ENCODE results near the gene C22orf31.
A peak's percentile ranks its signal among the peaks of the same experiment; 100 is the strongest.

Gene C22orf31

DNA sequence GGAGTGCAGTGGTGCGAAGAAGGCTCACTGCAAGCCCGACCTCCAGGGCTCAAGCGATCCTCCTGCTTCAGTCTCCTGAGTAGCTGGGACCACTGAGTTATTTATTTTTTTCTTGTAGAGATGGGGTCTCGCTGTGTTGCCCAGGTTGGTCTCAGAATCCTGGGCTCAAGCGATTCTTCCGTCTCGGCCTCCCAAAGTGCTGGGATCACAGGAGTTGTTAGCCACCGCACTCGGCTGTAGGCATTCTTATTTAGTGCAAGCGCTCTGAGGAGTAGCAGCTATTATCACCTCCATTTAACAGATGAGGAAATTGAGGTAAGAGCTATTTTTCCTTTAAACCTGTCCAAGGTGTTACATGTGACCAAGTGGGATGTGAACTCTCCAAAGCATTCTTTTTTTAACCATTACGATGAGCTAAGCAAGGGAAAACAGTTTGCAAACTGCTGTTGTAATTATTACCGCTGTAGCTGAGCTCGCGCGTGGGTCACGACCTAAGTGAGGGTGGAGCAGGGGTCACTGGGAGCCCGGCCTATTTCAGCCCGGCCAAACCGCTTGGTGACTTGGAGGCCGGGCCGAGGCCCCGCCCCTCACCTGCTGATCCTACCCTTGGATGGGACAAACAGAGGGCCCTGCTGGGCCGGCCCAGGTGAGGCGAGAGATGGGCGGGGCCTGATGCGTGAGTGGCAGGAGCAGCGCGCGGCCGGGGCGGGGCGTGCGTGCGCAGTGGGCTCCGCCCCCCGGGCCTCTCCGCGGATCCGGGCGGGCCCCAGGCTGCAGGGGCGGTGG is 10.8 kb upstream of the C22orf31 start:
- peak; percentile 94 for DNase-seq (ENCODE audit: low read depth, low spot score)
- Histone ChIP-seq H3K27me3 (ENCODE audit: control insufficient read depth, insufficient read depth, low read length) (peaks cover 8% of the 10 kb centered on the region; the same call in 1 of the 2 replicates), H3K4me1 (ENCODE audit: control insufficient read depth, insufficient read depth, low read length) (no peaks in the 10 kb centered on the region; the same call in 1 of the 2 replicates), H3K27ac (ENCODE audit: low read length) (no peak overlapping the region), H3K36me3 (ENCODE audit: control insufficient read depth, insufficient read depth, low read length) (no peaks in the 10 kb centered on the region), H3K9me3 (ENCODE audit: control insufficient read depth, insufficient read depth, low read length) (no peaks in the 10 kb centered on the region), H3K4me3 (ENCODE audit: low read length) (no peak overlapping the region; the same call in 1 of the 2 replicates)
- no CpG with 5 or more reads among the region's 41 CpGs for WGBS (ENCODE audit: insufficient coverage, insufficient read length)

DNA sequence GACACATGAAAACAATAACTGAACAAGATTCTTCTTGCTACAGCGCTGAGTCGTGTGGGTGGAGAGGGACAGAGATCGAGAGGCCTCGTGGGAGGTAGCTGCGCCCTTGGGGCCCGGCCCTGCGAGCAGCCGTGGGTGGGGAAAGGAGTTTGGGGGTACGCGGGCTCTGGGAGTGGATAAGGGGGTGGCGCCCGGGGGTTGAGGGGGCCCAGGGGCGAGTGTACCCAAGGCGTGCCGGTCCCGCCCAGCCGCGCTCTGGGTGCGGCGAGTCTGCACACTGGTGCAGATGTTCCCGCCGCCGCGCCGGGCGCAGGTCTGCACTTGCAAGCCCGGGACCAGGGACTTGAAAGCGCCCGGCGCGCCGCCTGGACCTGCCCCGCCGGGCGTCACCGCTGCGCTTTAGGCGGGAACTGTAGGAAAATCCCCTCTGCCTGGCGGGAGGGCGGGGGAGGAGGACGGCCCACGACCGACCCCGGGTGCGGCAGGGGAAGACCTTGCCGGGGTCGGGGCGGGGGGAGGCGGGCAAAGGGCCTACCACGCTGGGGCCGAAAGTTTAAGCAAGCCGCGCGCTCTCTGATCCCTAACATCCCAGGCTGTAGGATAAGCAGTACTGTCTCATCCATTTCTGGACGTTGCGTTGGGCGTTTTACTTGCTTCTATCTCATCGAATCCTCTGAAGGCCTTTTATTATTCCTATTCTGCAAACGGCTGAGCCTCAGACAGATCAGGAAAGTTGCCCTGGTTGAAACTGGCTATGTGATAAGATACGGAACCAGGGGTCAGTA is 9.8 kb upstream of the C22orf31 start:
- Histone ChIP-seq H3K27ac (ENCODE audit: low read length) (no peak overlapping the region), H3K27me3 (ENCODE audit: control insufficient read depth, insufficient read depth, low read length) (peaks cover 8% of the 10 kb centered on the region; the same call in 1 of the 2 replicates), H3K36me3 (ENCODE audit: control insufficient read depth, insufficient read depth, low read length) (no peaks in the 10 kb centered on the region), H3K4me1 (ENCODE audit: control insufficient read depth, insufficient read depth, low read length) (no peaks in the 10 kb centered on the region; the same call in 1 of the 2 replicates), H3K9me3 (ENCODE audit: control insufficient read depth, insufficient read depth, low read length) (no peaks in the 10 kb centered on the region), H3K4me3 (ENCODE audit: low read length) (peak overlapping the region; percentile 16; the same call in 1 of the 2 replicates)
- DNase-seq (ENCODE audit: low read depth, low spot score) = no peak
- no CpG with 5 or more reads among the region's 60 CpGs for WGBS (ENCODE audit: insufficient coverage, insufficient read length)

DNA sequence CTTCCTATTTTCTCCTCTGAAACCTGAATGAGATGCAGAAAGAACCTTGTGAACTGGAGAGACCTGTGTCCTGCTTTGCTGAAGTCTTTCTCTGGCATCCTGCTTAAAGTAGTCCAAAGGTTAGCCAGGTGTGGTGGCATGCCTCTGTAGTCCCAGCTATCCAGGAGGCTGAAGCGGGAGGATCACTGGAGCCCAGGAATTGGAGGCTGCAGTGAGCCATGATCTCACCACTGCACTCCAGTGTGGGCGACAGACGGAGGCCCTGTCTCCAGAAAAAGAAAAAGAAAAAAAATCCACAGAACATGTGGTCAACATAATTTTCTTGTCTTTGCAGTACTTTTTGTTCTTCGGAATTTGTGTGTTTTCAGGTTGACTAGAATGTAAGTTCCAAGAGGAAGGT is 8.9 kb upstream of the C22orf31 start:
- H3K4me1 ChIP-seq (ENCODE audit: control insufficient read depth, insufficient read depth, low read length) = no peaks in the 10 kb centered on the region; the same call in 1 of the 2 replicates
- H3K27ac ChIP-seq (ENCODE audit: low read length) = no peak overlapping the region
- H3K36me3 ChIP-seq (ENCODE audit: control insufficient read depth, insufficient read depth, low read length) = no peaks in the 10 kb centered on the region
- H3K9me3 ChIP-seq (ENCODE audit: control insufficient read depth, insufficient read depth, low read length) = no peaks in the 10 kb centered on the region
- no peak overlapping the region for H3K4me3 ChIP-seq (ENCODE audit: low read length)
- H3K27me3 ChIP-seq (ENCODE audit: control insufficient read depth, insufficient read depth, low read length) = peaks cover 8% of the 10 kb centered on the region; the same call in 1 of the 2 replicates
- WGBS (ENCODE audit: insufficient coverage, insufficient read length) = no CpG with 5 or more reads among the region's 4 CpGs
- no peak for DNase-seq (ENCODE audit: low read depth, low spot score)

DNA sequence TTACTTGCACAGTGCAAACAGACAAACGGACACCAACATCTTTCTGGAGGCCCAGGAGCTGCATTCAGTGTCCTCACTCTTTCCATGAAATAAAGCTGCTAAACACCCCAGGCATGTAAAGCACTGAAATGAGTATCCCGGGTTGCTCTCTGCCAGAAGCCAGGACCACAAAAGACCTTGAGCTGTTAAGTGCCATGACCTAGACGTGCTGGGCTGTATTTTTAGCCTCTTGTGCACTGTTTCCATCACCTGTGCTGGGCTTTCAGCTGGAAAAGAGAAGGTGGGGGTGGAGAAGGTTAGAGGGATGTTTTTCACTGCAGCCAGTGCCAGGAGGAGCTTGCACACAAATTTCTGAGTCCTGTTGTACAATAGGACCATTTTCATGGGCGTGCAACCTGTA is 7.8 kb upstream of the C22orf31 start:
- Histone ChIP-seq H3K4me3 (ENCODE audit: low read length) (no peak overlapping the region), H3K27me3 (ENCODE audit: control insufficient read depth, insufficient read depth, low read length) (peaks cover 8% of the 10 kb centered on the region; the same call in 1 of the 2 replicates), H3K4me1 (ENCODE audit: control insufficient read depth, insufficient read depth, low read length) (no peaks in the 10 kb centered on the region; the same call in 1 of the 2 replicates), H3K27ac (ENCODE audit: low read length) (no peak overlapping the region), H3K9me3 (ENCODE audit: control insufficient read depth, insufficient read depth, low read length) (no peaks in the 10 kb centered on the region), H3K36me3 (ENCODE audit: control insufficient read depth, insufficient read depth, low read length) (no peaks in the 10 kb centered on the region)
- DNase-seq (ENCODE audit: low read depth, low spot score) = no peak
- WGBS (ENCODE audit: insufficient coverage, insufficient read length) = no CpG with 5 or more reads among the region's 4 CpGs

DNA sequence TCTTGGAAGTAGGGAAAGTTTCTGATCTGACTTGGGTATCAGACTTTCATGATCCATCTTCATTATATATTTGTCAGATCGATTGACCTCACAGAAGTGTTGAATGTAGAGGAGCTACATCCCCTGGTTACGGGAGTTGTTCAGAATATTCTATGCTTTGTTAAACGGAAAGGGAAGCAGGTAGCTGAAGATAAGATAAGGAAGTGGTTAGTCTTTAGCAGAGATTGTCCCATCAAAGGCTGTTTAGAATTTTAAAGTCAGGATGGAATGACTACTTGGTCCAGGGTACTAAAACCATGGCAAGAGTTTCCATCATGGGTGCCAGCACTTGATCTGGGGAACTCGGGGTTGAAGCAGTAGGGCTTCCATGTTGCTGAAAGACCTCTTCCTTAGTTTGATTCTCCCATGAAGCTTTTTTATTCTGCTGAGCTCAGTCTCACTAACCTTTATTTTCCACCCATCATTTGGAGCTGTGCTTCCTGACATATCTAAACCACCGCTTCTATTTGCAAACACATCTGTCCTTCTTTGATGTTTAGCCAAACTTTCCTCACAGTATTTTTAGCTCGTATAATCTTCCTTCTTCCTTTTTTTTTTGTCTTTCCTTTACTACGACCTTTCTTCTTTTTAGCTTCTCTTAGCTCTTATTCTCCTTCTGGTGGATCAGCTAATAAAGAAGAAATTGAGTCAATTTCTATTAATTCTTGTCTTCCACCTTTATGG is 4.0 kb upstream of the C22orf31 start:
- no peaks in the 10 kb centered on the region for H3K4me1 ChIP-seq (ENCODE audit: control insufficient read depth, insufficient read depth, low read length)
- no CpG with 5 or more reads among the region's 7 CpGs for WGBS (ENCODE audit: insufficient coverage, insufficient read length)
- no peak overlapping the region for H3K27ac ChIP-seq (ENCODE audit: low read length)
- no peak for DNase-seq (ENCODE audit: low read depth, low spot score)
- no peaks in the 10 kb centered on the region for H3K9me3 ChIP-seq (ENCODE audit: control insufficient read depth, insufficient read depth, low read length)
- H3K4me3 ChIP-seq (ENCODE audit: low read length) = no peak overlapping the region
- no peaks in the 10 kb centered on the region; the same call in 1 of the 2 replicates for H3K27me3 ChIP-seq (ENCODE audit: control insufficient read depth, insufficient read depth, low read length)
- H3K36me3 ChIP-seq (ENCODE audit: control insufficient read depth, insufficient read depth, low read length) = no peaks in the 10 kb centered on the region

DNA sequence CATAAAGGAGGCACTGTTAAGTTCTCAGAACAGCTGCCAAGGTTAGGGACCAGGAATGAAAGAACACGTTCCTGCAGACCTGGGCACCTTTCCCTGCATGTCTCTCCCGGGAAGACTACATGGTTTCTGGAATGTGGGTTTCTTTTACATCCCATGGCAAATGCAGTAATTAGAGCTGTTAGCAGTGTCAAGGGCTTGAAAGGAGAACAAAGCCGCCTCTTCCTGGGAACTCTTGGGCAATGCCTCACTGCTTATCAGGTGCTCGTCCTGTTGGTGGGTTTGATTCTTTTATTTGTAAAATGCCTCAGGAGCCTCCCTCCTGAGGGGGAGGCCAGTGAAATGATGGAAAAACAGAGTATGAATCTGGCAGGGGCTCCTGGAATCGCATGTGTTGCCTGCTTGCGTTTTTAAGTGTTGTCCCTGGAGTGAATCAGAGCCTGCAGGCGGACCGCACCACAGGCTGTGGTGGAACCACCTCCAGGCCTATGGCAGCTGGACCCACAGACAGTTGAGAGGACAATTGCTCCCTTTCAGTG is 723 bp upstream of the C22orf31 start:
- Histone ChIP-seq H3K4me1 (ENCODE audit: control insufficient read depth, insufficient read depth, low read length) (no peaks in the 10 kb centered on the region), H3K27ac (ENCODE audit: low read length) (no peak overlapping the region), H3K4me3 (ENCODE audit: low read length) (no peak overlapping the region), H3K27me3 (ENCODE audit: control insufficient read depth, insufficient read depth, low read length) (no peaks in the 10 kb centered on the region), H3K9me3 (ENCODE audit: control insufficient read depth, insufficient read depth, low read length) (no peaks in the 10 kb centered on the region), H3K36me3 (ENCODE audit: control insufficient read depth, insufficient read depth, low read length) (no peaks in the 10 kb centered on the region)
- WGBS (ENCODE audit: insufficient coverage, insufficient read length) = no CpG with 5 or more reads among the region's 8 CpGs
- DNase-seq (ENCODE audit: low read depth, low spot score) = no peak

DNA sequence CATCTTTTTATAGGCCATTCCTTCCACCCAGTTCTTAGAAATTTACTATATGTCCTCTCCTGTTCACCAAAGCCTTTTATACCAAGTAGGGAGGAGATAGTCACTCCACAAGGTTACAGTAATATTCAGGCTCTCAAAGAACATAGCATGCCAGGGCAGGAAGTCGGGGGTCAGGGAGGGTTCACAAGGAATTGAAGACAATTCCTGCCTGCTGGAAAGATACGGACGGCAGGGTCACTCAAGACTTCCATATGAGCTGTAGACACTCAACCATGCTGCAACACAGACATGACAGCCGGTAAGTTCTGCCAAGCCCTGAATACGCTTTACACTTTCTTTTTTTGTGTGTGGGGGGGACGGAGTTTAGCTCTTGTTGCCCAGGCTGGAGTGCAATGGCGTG is 700 bp downstream of the C22orf31 start:
- WGBS (ENCODE audit: insufficient coverage, insufficient read length) = no CpG with 5 or more reads among the region's 7 CpGs

DNA sequence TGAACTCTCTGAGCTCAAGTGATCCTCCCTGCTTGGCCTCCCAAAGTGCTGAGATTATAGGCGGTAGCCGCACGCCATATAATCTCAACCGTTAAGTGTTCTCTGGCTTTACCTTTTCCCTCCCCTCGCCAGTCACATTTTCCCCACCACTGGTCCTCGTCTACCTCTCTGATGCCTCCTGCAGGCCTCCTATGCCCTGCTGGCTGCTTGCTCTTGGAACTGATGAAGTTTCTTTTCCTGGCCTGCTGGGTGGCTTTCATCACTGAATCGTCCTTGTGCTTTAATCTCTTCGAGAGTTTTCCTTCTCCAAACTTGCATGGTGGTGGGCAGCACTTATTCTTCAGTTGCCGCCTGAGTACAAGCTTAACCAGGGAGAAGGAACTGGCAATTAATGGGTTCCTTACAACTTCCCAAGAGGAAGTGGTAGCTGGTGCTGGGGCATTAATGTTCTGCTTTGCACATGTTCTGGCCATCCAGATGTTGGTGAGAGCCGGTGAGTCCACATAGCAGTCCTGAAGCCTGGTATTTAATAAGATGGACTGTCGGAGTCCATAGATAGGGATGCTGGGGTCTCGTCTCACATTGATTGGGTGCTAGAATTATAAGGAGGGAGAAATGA is 1.3 kb downstream of the C22orf31 start:
- no peak for DNase-seq (ENCODE audit: low read depth, low spot score)
- Histone ChIP-seq H3K9me3 (ENCODE audit: control insufficient read depth, insufficient read depth, low read length) (no peaks in the 10 kb centered on the region), H3K4me1 (ENCODE audit: control insufficient read depth, insufficient read depth, low read length) (peaks cover 4% of the 10 kb centered on the region; the same call in 1 of the 2 replicates), H3K27ac (ENCODE audit: low read length) (no peak overlapping the region), H3K36me3 (ENCODE audit: control insufficient read depth, insufficient read depth, low read length) (no peaks in the 10 kb centered on the region), H3K4me3 (ENCODE audit: low read length) (no peak overlapping the region), H3K27me3 (ENCODE audit: control insufficient read depth, insufficient read depth, low read length) (no peaks in the 10 kb centered on the region)
- no CpG with 5 or more reads among the region's 12 CpGs for WGBS (ENCODE audit: insufficient coverage, insufficient read length)

More for the DNA sequence above, 700 bp downstream of the C22orf31 start:
- Histone ChIP-seq H3K36me3 (ENCODE audit: control insufficient read depth, insufficient read depth, low read length) (no peaks in the 10 kb centered on the region), H3K4me3 (ENCODE audit: low read length) (no peak overlapping the region), H3K27me3 (ENCODE audit: control insufficient read depth, insufficient read depth, low read length) (no peaks in the 10 kb centered on the region), H3K27ac (ENCODE audit: low read length) (no peak overlapping the region), H3K9me3 (ENCODE audit: control insufficient read depth, insufficient read depth, low read length) (no peaks in the 10 kb centered on the region), H3K4me1 (ENCODE audit: control insufficient read depth, insufficient read depth, low read length) (peaks cover 2% of the 10 kb centered on the region; the same call in 1 of the 2 replicates)
- DNase-seq (ENCODE audit: low read depth, low spot score) = no peak

DNA sequence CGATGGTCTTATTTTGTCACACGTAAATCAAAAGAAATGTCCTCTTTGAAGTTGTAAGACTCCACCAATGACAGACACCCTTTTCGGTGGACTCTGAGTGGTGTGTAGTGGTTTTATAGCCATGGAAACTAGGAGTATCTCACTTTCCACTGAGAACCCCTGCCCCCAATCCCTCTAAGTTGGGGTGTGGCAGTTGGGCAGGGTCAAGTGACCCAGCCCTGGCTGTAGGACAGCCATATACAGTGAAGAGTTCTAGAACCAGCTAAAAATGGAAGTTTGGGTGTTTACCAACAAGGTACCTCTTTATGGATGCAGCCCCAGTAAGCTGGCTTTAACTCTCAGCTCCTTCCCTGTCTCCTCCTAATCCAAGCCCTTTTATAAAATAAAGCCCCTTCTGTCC is 5.2 kb downstream of the C22orf31 start:
- Histone ChIP-seq H3K9me3 (ENCODE audit: control insufficient read depth, insufficient read depth, low read length) (no peaks in the 10 kb centered on the region), H3K36me3 (ENCODE audit: control insufficient read depth, insufficient read depth, low read length) (no peaks in the 10 kb centered on the region), H3K27ac (ENCODE audit: low read length) (no peak overlapping the region), H3K27me3 (ENCODE audit: control insufficient read depth, insufficient read depth, low read length) (no peaks in the 10 kb centered on the region), H3K4me1 (ENCODE audit: control insufficient read depth, insufficient read depth, low read length) (peaks cover 14% of the 10 kb centered on the region), H3K4me3 (ENCODE audit: low read length) (no peak overlapping the region)
- no CpG with 5 or more reads among the region's 3 CpGs for WGBS (ENCODE audit: insufficient coverage, insufficient read length)
- no peak for DNase-seq (ENCODE audit: low read depth, low spot score)
